Testis (tissue), 2 donors: Measurements from ENCODE around the gene MIER2.

ENCODE experiments used
- CTCF ChIP-seq, 3 experiments: fragments of 450-650 bp in 2 of 3; fragments of 200-600 bp in 1 of 3; sonication (generic) in 1 of 3; IDR thresholded peaks; one replicate each; pipeline ENCODE4 v1.5.1; 2016 to 2019; ENCODE audit warnings: antibody characterized with exemption in 3 of 3, mild to moderate bottlenecking in 2 of 3, moderate library complexity in 1 of 3
- POLR2A ChIP-seq: fragments of 450-650 bp; IDR thresholded peaks from one replicate; pipeline ENCODE4 v1.6.1; 2017; ENCODE audit warnings: antibody characterized with exemption, mild to moderate bottlenecking, moderate library complexity

GRCh38 chr19:326871-327270 lies 17.7 kb downstream of the MIER2 start:
- TF ChIP-seq CTCF (IDR thresholded peaks at IDR 0.05) = no peak
- TF ChIP-seq POLR2A = no peak
